ENCODE measurements around the gene STARD10. TPM values are rescaled to one million over a fixed set of nuclear protein-coding genes. Genes with fewer than 3 reads are reported as not detected.

The STARD10 gene
- total RNA-seq, 1 experiment from 2014 or later = 10.6 TPM

DNA sequence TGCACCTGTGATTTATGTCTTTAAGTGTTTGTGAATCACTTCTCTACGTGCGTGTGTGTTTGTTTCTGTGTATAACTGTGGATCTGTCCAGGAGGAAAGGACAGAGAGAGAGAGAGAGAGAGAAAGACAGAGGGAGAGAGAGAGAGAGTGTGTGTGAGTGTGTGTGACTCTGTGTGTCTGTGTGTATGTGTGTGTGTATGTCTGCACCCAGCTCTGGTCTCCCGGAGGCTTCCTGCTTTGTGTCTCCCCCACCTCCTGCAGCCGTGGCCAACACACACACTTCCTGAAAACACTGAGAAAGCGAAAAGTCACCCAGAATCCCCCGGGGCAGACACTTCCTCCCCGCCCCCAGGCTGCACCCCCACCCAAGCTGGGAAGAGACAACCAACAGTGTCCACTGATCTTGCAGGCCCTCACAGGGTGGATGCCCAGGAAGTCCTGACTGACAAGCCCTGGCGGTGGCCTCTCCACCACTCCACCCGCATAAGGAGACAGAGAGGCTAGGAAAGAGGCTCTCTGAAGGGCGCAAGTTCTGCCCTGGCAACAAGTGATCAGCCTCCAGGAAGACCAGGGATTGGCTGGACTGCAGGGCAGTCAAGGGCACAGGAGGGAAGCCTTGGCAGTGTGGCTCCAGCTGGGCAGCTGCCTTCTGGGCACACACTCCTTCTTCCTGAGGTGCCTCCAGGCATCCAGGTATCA is 71.6 kb downstream of the STARD10 start:
- DNase-seq (ENCODE audit: unreplicated experiment) = peak; percentile 90
- Mint-ChIP-seq H3K36me3 (ENCODE audit: insufficient read depth, unreplicated experiment) (peaks cover 6% of the 10 kb centered on the region), H3K27me3 (ENCODE audit: insufficient read depth, unreplicated experiment) (no peaks in the 10 kb centered on the region), H3K27ac (ENCODE audit: low read depth, unreplicated experiment) (peak overlapping the region; percentile 89), H3K4me3 (ENCODE audit: unreplicated experiment) (peak overlapping the region; percentile 81), H3K9me3 (ENCODE audit: unreplicated experiment) (no peaks in the 10 kb centered on the region), H3K4me1 (ENCODE audit: insufficient read depth, unreplicated experiment) (peaks cover 21% of the 10 kb centered on the region)
- TF ChIP-seq CTCF (IDR thresholded peaks at IDR 0.05; ENCODE audit: unreplicated experiment) = no peak
- POLR2A ChIA-PET = interaction anchor here (0.8 to 5.4 kb wide), 11 partner anchors 10 to 112 kb away, joined by 3 to 57 read pairs (median 3); partner anchors contain the start of gene STARD10
- no TSS peak for BruUV-seq (replicated peaks)
- intact Hi-C loops (cut with micrococcal nuclease) = loop anchor here (10.0 kb wide), 1 partner anchor 523 kb away; no protein-coding TSS in a partner anchor
- CTCF ChIA-PET = interaction anchor here (0.5 to 7.5 kb wide), 5 partner anchors 15 to 457 kb away, joined by 3 to 85 read pairs (median 4); partner anchors contain the start of gene STARD10

DNA sequence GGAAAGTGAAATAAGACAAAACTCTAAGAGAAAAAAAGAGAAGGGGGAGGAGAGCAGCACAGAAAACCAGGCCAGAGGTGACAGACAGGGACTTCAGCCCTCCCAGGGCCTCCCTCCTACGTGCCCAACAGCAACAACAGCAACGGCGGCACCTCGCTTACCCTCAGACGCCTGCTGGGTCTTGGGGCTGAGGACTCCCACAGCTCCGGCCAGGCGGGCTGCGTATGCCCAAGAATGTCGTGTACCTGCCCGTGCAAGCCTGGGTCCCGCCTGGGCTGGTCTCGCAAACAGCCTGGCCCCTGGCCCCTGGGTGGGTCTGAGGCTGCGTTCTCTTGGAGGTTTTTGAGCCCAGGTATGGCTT is 72.2 kb downstream of the STARD10 start:
- ChIA-PET CTCF (interaction anchor here (0.5 to 7.5 kb wide), 4 partner anchors 65 to 457 kb away, joined by 3 to 85 read pairs (median 24); partner anchors contain the start of gene STARD10), POLR2A (interaction anchor here (0.6 to 5.4 kb wide), 9 partner anchors 10 to 908 kb away, joined by 3 to 57 read pairs (median 3); partner anchors contain the start of gene STARD10)
- intact Hi-C loops (cut with micrococcal nuclease) = loop anchor here (10.0 kb wide), 1 partner anchor 523 kb away; no protein-coding TSS in a partner anchor

GRCh38 chr11:72721276-72721675 is 72.6 kb downstream of the STARD10 start:
- Mint-ChIP-seq H3K9me3 (ENCODE audit: unreplicated experiment) (no peaks in the 10 kb centered on the region), H3K27ac (ENCODE audit: low read depth, unreplicated experiment) (peak overlapping the region; percentile 89), H3K27me3 (ENCODE audit: insufficient read depth, unreplicated experiment) (no peaks in the 10 kb centered on the region), H3K36me3 (ENCODE audit: insufficient read depth, unreplicated experiment) (peaks cover 10% of the 10 kb centered on the region), H3K4me3 (ENCODE audit: unreplicated experiment) (peak overlapping the region; percentile 81), H3K4me1 (ENCODE audit: insufficient read depth, unreplicated experiment) (peaks cover 21% of the 10 kb centered on the region)
- BruUV-seq (replicated peaks) = no TSS peak
- DNase-seq (ENCODE audit: unreplicated experiment) = no peak
- intact Hi-C loops (cut with micrococcal nuclease) = loop anchor here (10.0 kb wide), 1 partner anchor 524 kb away; no protein-coding TSS in a partner anchor
- POLR2A ChIA-PET = interaction anchor here (0.6 to 5.4 kb wide), 3 partner anchors 72 to 907 kb away, joined by 3 to 57 read pairs (median 10); partner anchors contain the start of gene STARD10
- CTCF ChIA-PET = interaction anchor here (5.4 to 7.5 kb wide), 2 partner anchors 72 to 457 kb away, joined by 46 to 85 read pairs; partner anchors contain the start of gene STARD10
- no peak for TF ChIP-seq CTCF (IDR thresholded peaks at IDR 0.05; ENCODE audit: unreplicated experiment)

More for the DNA sequence above, 72.2 kb downstream of the STARD10 start:
- no peak for TF ChIP-seq CTCF (IDR thresholded peaks at IDR 0.05; ENCODE audit: unreplicated experiment)
- DNase-seq (ENCODE audit: unreplicated experiment) = peak; percentile 49
- Mint-ChIP-seq H3K9me3 (ENCODE audit: unreplicated experiment) (no peaks in the 10 kb centered on the region), H3K36me3 (ENCODE audit: insufficient read depth, unreplicated experiment) (peaks cover 6% of the 10 kb centered on the region), H3K4me3 (ENCODE audit: unreplicated experiment) (peak overlapping the region; percentile 81), H3K27me3 (ENCODE audit: insufficient read depth, unreplicated experiment) (no peaks in the 10 kb centered on the region), H3K27ac (ENCODE audit: low read depth, unreplicated experiment) (peak overlapping the region; percentile 89), H3K4me1 (ENCODE audit: insufficient read depth, unreplicated experiment) (peaks cover 21% of the 10 kb centered on the region)
- BruUV-seq (replicated peaks) = TSS peak; percentile 69

- Mint-ChIP-seq H3K4me3 (ENCODE audit: unreplicated experiment) (peak overlapping the region; percentile 81), H3K27me3 (ENCODE audit: insufficient read depth, unreplicated experiment) (no peaks in the 10 kb centered on the region), H3K36me3 (ENCODE audit: insufficient read depth, unreplicated experiment) (peaks cover 15% of the 10 kb centered on the region), H3K4me1 (ENCODE audit: insufficient read depth, unreplicated experiment) (peaks cover 23% of the 10 kb centered on the region), H3K27ac (ENCODE audit: low read depth, unreplicated experiment) (peak overlapping the region; percentile 89), H3K9me3 (ENCODE audit: unreplicated experiment) (no peaks in the 10 kb centered on the region)
- no peak for TF ChIP-seq CTCF (IDR thresholded peaks at IDR 0.05; ENCODE audit: unreplicated experiment)
- DNase-seq (ENCODE audit: unreplicated experiment) = no peak
- CTCF ChIA-PET = interaction anchor here (0.7 to 5.4 kb wide), 4 partner anchors 74 to 458 kb away, joined by 3 to 46 read pairs (median 4); partner anchors contain the start of gene STARD10
- intact Hi-C loops (cut with micrococcal nuclease) = loop anchor here (10.0 kb wide), 1 partner anchor 524 kb away; no protein-coding TSS in a partner anchor
- BruUV-seq (replicated peaks) = no TSS peak
- POLR2A ChIA-PET = interaction anchor here (0.6 to 5.4 kb wide), 3 partner anchors 73 to 124 kb away, joined by 3 to 57 read pairs (median 10); partner anchors contain the start of gene STARD10
These were observed 73.1 kb downstream of the STARD10 start for GRCh38 chr11:72720784-72721183.

Measured in MCF 10A (cell line).